ENCODE measurements around the gene ASPSCR1.

The ASPSCR1 gene

GRCh38 chr17:82029990-82030469 is 52.6 kb downstream of the ASPSCR1 start:
- intact Hi-C loops (cut with micrococcal nuclease), result loop anchor here (1.0 to 10.0 kb wide), 2 partner anchors 75 to 124 kb away; no protein-coding TSS in a partner anchor
- peaks cover 27% of the 10 kb centered on the region for H3K27me3 Mint-ChIP-seq
- peak overlapping the region; percentile 49 for H3K27ac Mint-ChIP-seq
- no peaks in the 10 kb centered on the region for H3K9me3 Mint-ChIP-seq
- H3K4me3 Mint-ChIP-seq, result no peak overlapping the region
- peaks cover 22% of the 10 kb centered on the region for H3K4me1 Mint-ChIP-seq (ENCODE audit: low read depth)
- peaks cover 50% of the 10 kb centered on the region for H3K36me3 Mint-ChIP-seq (ENCODE audit: low read depth)

DNA sequence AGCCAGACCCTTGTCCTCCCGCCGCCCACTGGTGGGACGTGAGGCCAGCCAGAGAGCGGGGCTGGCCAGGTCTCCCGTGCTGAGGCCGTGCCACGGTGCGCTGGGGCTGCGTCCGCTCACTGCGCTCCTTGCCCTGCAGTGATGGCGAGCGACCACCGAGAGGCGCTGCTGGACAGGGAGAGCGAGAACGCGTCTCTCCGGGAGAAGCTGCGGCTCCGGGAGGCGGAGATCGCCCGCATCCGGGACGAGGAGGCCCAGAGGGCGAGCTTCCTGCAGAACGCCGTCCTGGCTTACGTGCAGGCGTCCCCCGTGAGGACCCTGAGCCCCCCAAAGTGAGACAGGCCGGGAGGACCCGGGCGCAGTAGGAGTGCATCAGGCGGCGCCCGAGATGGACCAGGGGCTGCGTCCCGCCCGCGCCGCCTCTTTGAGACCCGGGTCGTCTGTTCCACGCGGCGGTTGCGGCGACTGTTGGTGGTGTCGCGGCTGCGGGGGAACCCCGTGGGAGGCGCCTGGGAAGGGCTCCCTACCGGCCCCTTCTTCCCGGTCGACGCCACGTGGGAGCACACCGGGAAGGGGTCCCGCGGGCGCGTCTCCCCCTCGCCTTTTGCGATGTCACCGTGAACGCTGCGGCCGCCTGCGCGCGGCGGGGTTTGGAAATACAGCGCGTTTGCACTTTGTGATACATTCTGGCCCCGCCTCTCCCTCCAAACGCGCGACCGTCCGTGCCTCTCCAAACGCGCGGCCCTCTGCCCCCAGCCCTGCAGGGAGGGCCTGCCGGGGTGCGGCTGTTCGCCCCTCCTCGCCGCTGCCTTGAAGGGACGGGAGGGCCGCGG is 53.3 kb downstream of the ASPSCR1 start:
- Mint-ChIP-seq H3K9me3 (no peaks in the 10 kb centered on the region), H3K27ac (peak overlapping the region; percentile 49), H3K4me1 (ENCODE audit: low read depth) (peaks cover 29% of the 10 kb centered on the region), H3K4me3 (peak overlapping the region; percentile 85), H3K36me3 (ENCODE audit: low read depth) (peaks cover 56% of the 10 kb centered on the region), H3K27me3 (peaks cover 29% of the 10 kb centered on the region)
- intact Hi-C loops (cut with micrococcal nuclease), result loop anchor here (1.0 to 10.0 kb wide), 2 partner anchors 74 to 124 kb away; no protein-coding TSS in a partner anchor

DNA sequence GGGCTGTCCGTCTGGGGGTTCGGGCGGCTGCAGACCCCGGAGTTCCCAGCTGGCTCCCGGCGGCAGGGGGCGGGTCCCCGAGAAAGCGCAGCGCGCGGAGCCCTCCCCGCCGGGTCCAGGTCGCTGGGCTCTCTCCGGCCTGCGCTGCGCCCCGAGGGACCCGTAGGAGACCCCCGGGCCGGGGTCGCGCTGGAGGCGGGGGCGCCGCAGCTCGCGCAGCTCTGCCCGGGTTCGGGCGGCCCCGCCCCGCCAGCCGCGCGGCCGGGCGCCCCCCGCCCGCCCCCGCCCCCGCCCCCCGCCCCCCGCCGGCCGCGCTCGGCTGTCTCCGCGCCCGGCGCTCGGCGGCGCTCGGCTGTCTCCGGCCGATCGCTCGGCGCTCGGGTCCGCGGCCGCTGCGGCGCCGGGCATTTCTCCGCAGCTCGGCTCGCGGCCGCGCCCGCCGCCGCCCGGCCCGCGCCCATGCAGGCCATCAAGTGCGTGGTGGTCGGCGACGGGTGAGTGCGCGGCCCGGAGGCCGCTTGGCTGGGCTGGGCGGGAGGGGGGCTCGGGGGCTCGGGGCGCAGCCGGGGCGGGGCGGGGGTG is 54.0 kb downstream of the ASPSCR1 start, which contains the start of gene RAC3:
TSS of gene RAC3 (plus strand) at position 376 of the 582 bp plus-strand sequence. CDS start at position 460, 84 bp downstream.
- intact Hi-C loops (cut with micrococcal nuclease), result loop anchor here (10.0 kb wide), 1 partner anchor 73 kb away; no protein-coding TSS in a partner anchor
- Mint-ChIP-seq H3K27ac (peak within 1 kb of the TSS; percentile 49), H3K27me3 (peaks cover 29% of the 10 kb centered on the region), H3K4me3 (peak within 1 kb of the TSS; percentile 85), H3K36me3 (ENCODE audit: low read depth) (peaks cover 55% of the 10 kb centered on the region), H3K4me1 (ENCODE audit: low read depth) (peaks cover 30% of the 10 kb centered on the region), H3K9me3 (no peaks in the 10 kb centered on the region)

GRCh38 chr17:82031885-82032627 is 54.6 kb downstream of the ASPSCR1 start:
- peaks cover 49% of the 10 kb centered on the region for H3K36me3 Mint-ChIP-seq (ENCODE audit: low read depth)
- peak overlapping the region; percentile 54 for H3K4me3 Mint-ChIP-seq
- H3K27ac Mint-ChIP-seq, result no peak overlapping the region
- H3K27me3 Mint-ChIP-seq, result peaks cover 29% of the 10 kb centered on the region
- peaks cover 33% of the 10 kb centered on the region for H3K4me1 Mint-ChIP-seq (ENCODE audit: low read depth)
- intact Hi-C loops (cut with micrococcal nuclease), result loop anchor here (10.0 kb wide), 1 partner anchor 73 kb away; no protein-coding TSS in a partner anchor
- no peaks in the 10 kb centered on the region for H3K9me3 Mint-ChIP-seq

- intact Hi-C loops (cut with micrococcal nuclease), result loop anchor here (10.0 kb wide), 1 partner anchor 71 kb away; no protein-coding TSS in a partner anchor
- peaks cover 34% of the 10 kb centered on the region for H3K36me3 Mint-ChIP-seq (ENCODE audit: low read depth)
- H3K9me3 Mint-ChIP-seq, result no peaks in the 10 kb centered on the region
- peaks cover 29% of the 10 kb centered on the region for H3K27me3 Mint-ChIP-seq
- H3K4me3 Mint-ChIP-seq, result no peak overlapping the region
- no peak overlapping the region for H3K27ac Mint-ChIP-seq
- peaks cover 43% of the 10 kb centered on the region for H3K4me1 Mint-ChIP-seq (ENCODE audit: low read depth)
These were observed 56.1 kb downstream of the ASPSCR1 start for GRCh38 chr17:82033359-82034085.

DNA sequence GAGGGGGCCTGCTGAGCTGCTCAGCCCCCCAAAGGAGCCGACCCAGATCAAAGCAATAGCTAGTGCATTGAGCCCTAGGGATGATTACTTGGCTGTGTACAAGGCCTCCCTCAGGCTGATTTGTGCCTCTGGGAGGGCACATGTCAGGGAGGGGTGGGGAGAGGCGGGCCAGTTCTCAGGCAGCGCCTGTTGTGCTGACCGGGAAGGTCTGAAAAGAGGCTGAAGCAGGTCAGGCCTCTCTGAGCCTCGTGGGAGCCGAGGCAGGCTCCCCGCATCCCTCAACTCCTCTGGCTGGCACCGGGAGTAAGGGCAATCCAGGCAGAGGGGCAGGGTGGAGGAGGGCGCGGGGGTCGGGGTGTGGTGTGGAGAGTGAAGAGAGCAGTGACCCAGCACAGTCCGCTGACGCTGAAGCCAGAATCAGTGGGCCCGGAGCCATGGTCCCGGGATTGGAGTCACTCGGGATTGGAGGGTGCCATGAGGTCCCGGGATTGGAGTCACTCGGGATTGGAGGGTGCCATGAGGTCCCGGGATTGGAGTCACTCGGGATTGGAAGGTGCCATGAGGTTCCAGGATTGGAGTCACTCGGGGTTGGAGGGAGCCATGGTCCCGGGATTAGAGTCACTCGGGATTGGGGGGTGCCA is 57.1 kb downstream of the ASPSCR1 start:
- Mint-ChIP-seq H3K4me3 (no peak overlapping the region), H3K27me3 (peaks cover 27% of the 10 kb centered on the region), H3K9me3 (no peaks in the 10 kb centered on the region), H3K36me3 (ENCODE audit: low read depth) (peaks cover 24% of the 10 kb centered on the region), H3K4me1 (ENCODE audit: low read depth) (peaks cover 50% of the 10 kb centered on the region), H3K27ac (no peak overlapping the region)
- intact Hi-C loops (cut with micrococcal nuclease), result loop anchor here (10.0 kb wide), 1 partner anchor 70 kb away; no protein-coding TSS in a partner anchor

GRCh38 chr17:82035488-82035887 is 58.1 kb downstream of the ASPSCR1 start:
- Mint-ChIP-seq H3K36me3 (ENCODE audit: low read depth) (peaks cover 20% of the 10 kb centered on the region), H3K4me1 (ENCODE audit: low read depth) (peaks cover 43% of the 10 kb centered on the region), H3K4me3 (no peak overlapping the region), H3K27me3 (peaks cover 20% of the 10 kb centered on the region), H3K27ac (peak overlapping the region; percentile 25), H3K9me3 (no peaks in the 10 kb centered on the region)
- intact Hi-C loops (cut with micrococcal nuclease), result loop anchor here (10.0 kb wide), 1 partner anchor 69 kb away; no protein-coding TSS in a partner anchor

DNA sequence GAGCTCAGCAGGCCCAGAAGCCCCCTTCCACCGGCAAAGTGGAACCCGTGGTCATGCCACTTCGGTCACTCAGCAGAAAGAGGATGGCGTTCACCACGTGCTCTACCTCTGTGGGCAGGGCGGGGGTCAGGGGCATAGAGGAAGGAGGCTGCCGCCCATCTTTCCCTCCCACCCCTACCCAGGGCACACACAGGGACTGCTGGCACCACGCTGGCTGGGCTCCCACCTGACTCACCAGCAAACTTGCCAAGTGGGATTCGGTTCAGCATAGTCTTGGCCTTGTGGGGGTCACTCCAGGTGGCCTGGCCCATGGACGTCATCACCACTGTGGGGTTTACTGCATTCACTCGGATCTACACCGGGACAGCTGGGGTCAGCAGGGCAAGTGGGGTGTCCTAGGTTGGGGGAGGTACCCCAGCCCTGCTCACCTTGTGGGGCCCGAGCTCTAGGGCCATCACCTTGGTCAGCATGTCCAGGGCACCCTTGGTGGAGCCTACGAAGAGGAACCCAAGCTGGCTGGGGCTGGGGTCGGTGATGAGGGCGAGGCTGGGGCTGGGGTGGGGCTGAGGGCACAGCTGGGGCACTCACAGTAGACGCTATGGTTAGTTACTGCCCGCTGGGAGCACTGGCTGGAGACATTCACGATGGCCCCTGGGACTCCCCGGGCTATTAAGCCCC is 58.7 kb downstream of the ASPSCR1 start:
- Mint-ChIP-seq H3K4me1 (ENCODE audit: low read depth) (peaks cover 40% of the 10 kb centered on the region), H3K4me3 (peak overlapping the region; percentile 82), H3K27ac (peak overlapping the region; percentile 25), H3K9me3 (no peaks in the 10 kb centered on the region), H3K36me3 (ENCODE audit: low read depth) (peaks cover 20% of the 10 kb centered on the region), H3K27me3 (peaks cover 21% of the 10 kb centered on the region)
- intact Hi-C loops (cut with micrococcal nuclease), result loop anchor here (10.0 kb wide), 1 partner anchor 69 kb away; no protein-coding TSS in a partner anchor

GRCh38 chr17:82036634-82037091 is 59.2 kb downstream of the ASPSCR1 start:
- H3K36me3 Mint-ChIP-seq (ENCODE audit: low read depth), result peaks cover 20% of the 10 kb centered on the region
- H3K27me3 Mint-ChIP-seq, result peaks cover 25% of the 10 kb centered on the region
- peaks cover 45% of the 10 kb centered on the region for H3K4me1 Mint-ChIP-seq (ENCODE audit: low read depth)
- H3K4me3 Mint-ChIP-seq, result peak overlapping the region; percentile 82
- H3K9me3 Mint-ChIP-seq, result no peaks in the 10 kb centered on the region
- intact Hi-C loops (cut with micrococcal nuclease), result loop anchor here (1.0 to 10.0 kb wide), 2 partner anchors 15 to 68 kb away; partner anchors contain the start of genes GPS1 and RFNG
- no peak overlapping the region for H3K27ac Mint-ChIP-seq

DNA sequence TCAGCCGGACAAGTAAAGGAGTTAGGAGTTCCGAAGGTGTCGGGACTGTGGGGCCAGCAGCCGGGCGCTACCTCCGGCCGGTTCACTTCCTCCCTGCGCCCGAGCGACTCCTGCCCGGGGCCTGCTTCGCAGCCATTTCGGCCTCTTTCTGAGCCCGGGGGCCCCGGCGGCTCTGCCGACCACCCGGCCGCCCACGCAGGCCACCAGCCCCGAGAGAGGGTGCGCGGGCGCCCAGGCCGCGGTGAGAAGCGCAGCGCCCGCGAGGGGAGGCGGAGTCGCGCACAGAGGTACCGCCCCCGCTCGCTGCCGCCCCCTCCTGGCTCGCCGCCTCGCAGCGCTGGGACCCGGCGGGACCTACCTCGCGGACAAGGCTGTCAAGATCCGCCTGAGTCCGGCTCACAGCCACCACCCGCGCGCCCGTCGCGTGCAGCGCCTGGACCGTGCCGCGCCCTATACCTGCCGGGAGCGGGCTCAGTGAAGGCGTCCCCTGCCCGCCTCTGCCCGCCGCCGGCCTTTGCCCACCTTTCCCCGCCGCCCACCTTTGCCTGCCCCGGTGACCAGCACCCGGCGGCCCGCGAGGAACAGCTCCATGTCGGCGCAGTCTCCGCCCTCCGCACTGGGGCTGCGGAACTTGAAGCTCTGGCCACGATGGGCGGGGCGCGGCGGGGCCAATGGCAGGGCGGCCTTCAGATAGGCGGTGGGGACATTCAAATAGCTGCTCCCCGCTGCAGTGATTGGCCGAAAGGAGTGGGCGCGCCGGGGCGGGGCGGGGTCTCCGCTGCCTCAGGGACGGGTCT is 59.9 kb downstream of the ASPSCR1 start, which contains the start of gene DCXR:
TSS of gene DCXR (minus strand) at position 606 of the 797 bp plus-strand sequence. CDS start at position 591, 15 bp downstream.
- Mint-ChIP-seq H3K36me3 (ENCODE audit: low read depth) (peaks cover 20% of the 10 kb centered on the region), H3K9me3 (no peaks in the 10 kb centered on the region), H3K4me3 (peak within 1 kb of the TSS; percentile 82), H3K27ac (peak within 1 kb of the TSS; percentile 93), H3K27me3 (peaks cover 21% of the 10 kb centered on the region), H3K4me1 (ENCODE audit: low read depth) (peaks cover 46% of the 10 kb centered on the region)
- intact Hi-C loops (cut with micrococcal nuclease), result loop anchor here (1.0 to 10.0 kb wide), 2 partner anchors 14 to 68 kb away; partner anchors contain the start of genes GPS1 and RFNG

- H3K9me3 Mint-ChIP-seq, result no peaks in the 10 kb centered on the region
These were observed 60.4 kb downstream of the ASPSCR1 start for GRCh38 chr17:82037889-82038195.

More at GRCh38 chr17:82037889-82038195, 60.4 kb downstream of the ASPSCR1 start:
- intact Hi-C loops (cut with micrococcal nuclease), result loop anchor here (1.0 to 10.0 kb wide), 2 partner anchors 13 to 67 kb away; partner anchors contain the start of genes GPS1 and RFNG
- H3K4me1 Mint-ChIP-seq (ENCODE audit: low read depth), result peaks cover 46% of the 10 kb centered on the region
- peaks cover 20% of the 10 kb centered on the region for H3K36me3 Mint-ChIP-seq (ENCODE audit: low read depth)
- peak overlapping the region; percentile 93 for H3K27ac Mint-ChIP-seq
- peaks cover 16% of the 10 kb centered on the region for H3K27me3 Mint-ChIP-seq
- peak overlapping the region; percentile 82 for H3K4me3 Mint-ChIP-seq

Measured in dendritic cell treated with granulocyte-macrophage colony-stimulating factor and Interleukin-4, amounts not matched to agents 40 ng/mL and 50 ng/mL, for 4 days (primary cell).